ENCODE data around the gene SPATA21.
"Not testable (repeated sequence)": the region's sequence is repeated elsewhere in the genome, so short reads cannot be mapped to it uniquely, and the experiment has no call there.

Gene SPATA21

DNA sequence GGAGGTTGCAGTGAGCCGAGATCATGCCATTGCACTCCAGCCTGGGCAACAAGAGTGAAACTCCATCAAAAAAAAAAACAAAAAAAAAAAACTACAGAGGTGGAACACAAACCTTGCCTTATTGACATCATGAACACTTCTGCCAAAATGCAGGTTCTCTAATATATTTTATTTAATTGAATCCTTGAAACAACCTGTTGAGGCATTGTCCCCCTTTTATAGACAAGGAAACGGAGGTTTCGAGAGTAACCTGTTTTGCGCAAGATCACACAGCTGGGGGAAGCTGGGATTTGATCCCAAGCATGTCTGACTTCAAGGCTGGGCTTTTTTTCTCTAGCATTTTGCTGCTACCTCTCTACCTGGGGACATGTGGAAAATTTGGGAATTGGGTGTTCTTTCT lies 67.4 kb downstream of the SPATA21 start:
- TF ChIP-seq, protein P1, sequence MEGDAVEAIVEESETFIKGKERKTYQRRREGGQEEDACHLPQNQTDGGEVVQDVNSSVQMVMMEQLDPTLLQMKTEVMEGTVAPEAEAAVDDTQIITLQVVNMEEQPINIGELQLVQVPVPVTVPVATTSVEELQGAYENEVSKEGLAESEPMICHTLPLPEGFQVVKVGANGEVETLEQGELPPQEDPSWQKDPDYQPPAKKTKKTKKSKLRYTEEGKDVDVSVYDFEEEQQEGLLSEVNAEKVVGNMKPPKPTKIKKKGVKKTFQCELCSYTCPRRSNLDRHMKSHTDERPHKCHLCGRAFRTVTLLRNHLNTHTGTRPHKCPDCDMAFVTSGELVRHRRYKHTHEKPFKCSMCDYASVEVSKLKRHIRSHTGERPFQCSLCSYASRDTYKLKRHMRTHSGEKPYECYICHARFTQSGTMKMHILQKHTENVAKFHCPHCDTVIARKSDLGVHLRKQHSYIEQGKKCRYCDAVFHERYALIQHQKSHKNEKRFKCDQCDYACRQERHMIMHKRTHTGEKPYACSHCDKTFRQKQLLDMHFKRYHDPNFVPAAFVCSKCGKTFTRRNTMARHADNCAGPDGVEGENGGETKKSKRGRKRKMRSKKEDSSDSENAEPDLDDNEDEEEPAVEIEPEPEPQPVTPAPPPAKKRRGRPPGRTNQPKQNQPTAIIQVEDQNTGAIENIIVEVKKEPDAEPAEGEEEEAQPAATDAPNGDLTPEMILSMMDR (IDR thresholded peaks at IDR 0.05; ENCODE audit: extremely low read depth, missing control alignments) = no peak
- no peak for DNase-seq (ENCODE audit: low spot score)

DNA sequence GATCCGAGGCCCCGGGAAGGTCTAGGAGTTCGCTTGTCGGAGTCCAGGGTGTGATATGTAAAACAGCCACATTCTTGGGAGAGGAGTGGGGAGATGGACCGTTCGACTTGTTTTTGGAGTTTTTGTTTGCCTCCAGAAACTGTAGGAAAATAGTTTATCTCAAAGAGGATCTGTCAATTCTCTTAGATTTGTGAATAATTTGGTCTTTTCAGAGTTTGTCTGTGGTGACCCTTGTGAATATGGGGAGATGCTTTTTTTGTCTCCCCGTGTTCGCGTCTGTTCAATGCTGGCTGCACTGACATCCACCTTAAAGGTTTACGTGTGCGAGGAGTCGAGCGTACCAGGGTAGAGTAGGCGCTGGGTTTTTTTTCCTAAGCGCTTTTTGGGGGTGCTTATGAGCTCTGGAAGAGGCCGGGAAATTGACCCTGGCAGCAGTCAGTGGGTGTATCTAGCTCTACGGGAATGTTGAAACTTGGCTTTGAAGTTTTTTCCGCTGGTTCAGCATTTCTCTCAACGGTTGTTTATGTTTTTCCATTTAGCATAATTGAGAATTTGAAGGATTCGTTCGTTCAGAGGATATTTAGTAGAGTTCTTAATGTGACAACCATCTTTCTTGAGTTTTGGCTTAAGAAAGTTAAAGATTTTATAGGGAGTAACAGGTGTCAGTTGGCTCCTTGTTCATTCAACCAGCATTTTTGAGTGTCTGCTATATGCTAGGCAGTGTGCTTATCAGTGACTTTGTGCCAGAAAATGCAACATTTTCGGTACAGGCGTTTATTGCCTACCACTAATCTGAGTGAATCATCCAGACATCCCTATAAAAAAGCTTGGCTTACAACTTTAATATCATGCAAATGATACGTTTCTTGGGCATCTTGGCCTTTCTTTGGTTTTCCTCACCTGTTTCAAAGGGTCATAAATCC lies 69.0 kb downstream of the SPATA21 start:
- TF ChIP-seq, protein P1 (IDR thresholded peaks at IDR 0.05; ENCODE audit: extremely low read depth, missing control alignments) = no peak
- DNase-seq (ENCODE audit: low spot score) = no peak

- DNase-seq (ENCODE audit: low spot score) = peak; percentile 80
- TF ChIP-seq, protein P1 (IDR thresholded peaks at IDR 0.05; ENCODE audit: extremely low read depth, missing control alignments) = no peak
Measured at GRCh38 chr1:16367258-16367967, 69.8 kb downstream of the SPATA21 start.

GRCh38 chr1:16366722-16367257 lies 70.4 kb downstream of the SPATA21 start, which contains the start of gene SZRD1:
TSS of gene SZRD1 (plus strand) at chr1:16367242. CDS start at chr1:16367258, 16 bp downstream.
- peak; percentile 90 for DNase-seq (ENCODE audit: low spot score)
- TF ChIP-seq, protein P1 (IDR thresholded peaks at IDR 0.05; ENCODE audit: extremely low read depth, missing control alignments) = no peak

DNA sequence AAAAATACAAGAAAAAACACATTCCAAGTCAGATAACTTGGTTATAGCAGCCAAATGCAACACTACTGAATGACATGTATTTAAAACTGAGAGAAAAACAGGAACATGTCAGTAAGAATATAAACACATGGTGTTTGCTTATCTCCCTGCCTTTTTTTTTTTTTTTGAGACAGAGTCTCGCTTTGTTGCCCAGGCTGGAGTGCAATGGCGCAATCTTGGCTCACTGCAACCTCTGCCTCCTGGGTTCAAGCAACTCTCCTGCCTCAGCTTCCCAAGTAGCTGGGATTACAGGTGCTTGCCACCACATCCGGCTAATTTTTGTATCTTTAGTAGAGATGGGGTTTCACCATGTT lies 72.1 kb downstream of the SPATA21 start:
- DNase-seq (ENCODE audit: low spot score) = not testable (repeated sequence)

- no peak for DNase-seq (ENCODE audit: low spot score)
Measured at GRCh38 chr1:16356867-16357266, 80.4 kb downstream of the SPATA21 start.

DNA sequence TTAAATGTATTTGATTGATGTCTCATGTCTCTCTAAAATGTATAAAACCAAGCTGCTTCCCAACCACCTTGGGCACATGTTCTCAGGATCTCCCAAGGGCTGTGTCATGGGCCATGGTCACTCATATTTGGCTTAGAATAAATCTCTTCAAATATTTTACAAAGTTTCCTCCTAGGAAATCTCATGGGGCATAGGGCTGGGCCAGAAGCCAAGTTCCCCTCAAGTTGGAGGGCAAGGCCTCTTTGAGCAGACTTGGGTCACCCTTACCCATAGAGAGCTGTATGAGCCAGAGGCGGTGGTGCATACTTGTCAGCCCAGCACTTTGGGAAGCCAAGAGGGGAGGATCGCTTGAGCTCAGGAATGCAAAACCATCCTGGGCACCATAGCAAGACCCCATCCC lies 82.6 kb downstream of the SPATA21 start:
- DNase-seq (ENCODE audit: low spot score) = no peak

More at GRCh38 chr1:16356867-16357266, 80.4 kb downstream of the SPATA21 start:
- TF ChIP-seq, protein P1 (IDR thresholded peaks at IDR 0.05; ENCODE audit: extremely low read depth, missing control alignments) = no peak

More for the DNA sequence above, 82.6 kb downstream of the SPATA21 start:
- TF ChIP-seq, protein P1 (IDR thresholded peaks at IDR 0.05; ENCODE audit: extremely low read depth, missing control alignments) = no peak

Data from GM20000 (cell line).